GM12878 (cell line): ENCODE measurements around the gene TGDS. TPM values are rescaled to one million over a fixed set of nuclear protein-coding genes. Genes with fewer than 3 reads are reported as not detected.

Source experiments
- ATAC-seq: fragments of 200-7000 bp; cut with Tn5 transposase; 3 replicates; pipeline ENCODE4 v1.9.1; 2020; ENCODE audit warnings: mild to moderate bottlenecking, moderate library complexity
- BruUV-seq: library from RNA; stranded (reverse); fragments of 400-500 nt; replicated peaks from 2 replicates; lab custom pipeline; 2021; lab: Mats Ljungman, UMichigan
- CTCF ChIA-PET: fragments of 300-600 bp; sonication (Branson Sonifier 250); formaldehyde crosslinking; extraction: SDS; loops from one replicate; lab custom pipeline; 2021; ENCODE audit warnings: inconsistent platforms; lab: Yijun Ruan, JAX
- POLR2A ChIA-PET: fragments of 350-600 bp; formaldehyde crosslinking; extraction: SDS; loops from one replicate; lab custom pipeline; 2021; ENCODE audit warnings: inconsistent platforms; lab: Charles Lee
- RAD21 ChIA-PET: fragments of 300-600 bp; sonication (Branson Sonifier 250); formaldehyde crosslinking; loops from one replicate; lab custom pipeline; 2023; ENCODE audit warnings: antibody characterized with exemption; ENCODE audit not compliant: unreplicated experiment; lab: Charles Lee
- SMC1A ChIA-PET: fragments of 300-600 bp; sonication (Branson Sonifier 250); formaldehyde crosslinking; loops from one replicate; lab custom pipeline; 2023; ENCODE audit not compliant: unreplicated experiment, uncharacterized antibody; lab: Charles Lee
- DNase-seq: peaks from one replicate; pipeline ENCODE4 v3.0.0-alpha.2; 2011; ENCODE audit warnings: low read depth, low spot score
- FAIRE-seq: peaks from 3 replicates; lab custom pipeline; 2011; peaks lifted over from hg19 to GRCh38; lab: Jason Lieb, UNC
- H2AFZ ChIP-seq: 2 replicates; pipeline ENCODE4 v1.6.0; 2011; ENCODE audit warnings: low read depth, low read length, control low read depth; ENCODE audit not compliant: control insufficient read depth
- H3K27ac ChIP-seq: 2 replicates; pipeline ENCODE4 v1.5.1; 2011; ENCODE audit warnings: control low read depth; ENCODE audit not compliant: control insufficient read depth, insufficient read depth
- H3K27me3 ChIP-seq, 2 experiments: replicated peaks in 1 of 2; 2 replicates each; pipeline versions ENCODE4 v1.6.0 to v1.6.1; 2011; ENCODE audit warnings: low read length in 1 of 2; ENCODE audit not compliant: control insufficient read depth in 2 of 2, insufficient read depth in 2 of 2
- H3K36me3 ChIP-seq, 2 experiments: 2 replicates each; pipeline ENCODE4 v1.5.1; 2011; ENCODE audit warnings: low read length in 1 of 2; ENCODE audit not compliant: control insufficient read depth in 2 of 2, insufficient read depth in 2 of 2
- H3K4me1 ChIP-seq: 2 replicates; pipeline ENCODE4 v1.6.1; 2011; ENCODE audit warnings: mild to moderate bottlenecking, low read length, moderate library complexity, mixed read lengths; ENCODE audit not compliant: control insufficient read depth, insufficient read depth
- H3K4me2 ChIP-seq: 2 replicates; pipeline ENCODE4 v1.6.0; 2011; ENCODE audit warnings: control low read depth; ENCODE audit not compliant: control insufficient read depth, insufficient read depth
- H3K4me3 ChIP-seq: fragments of 200-600 bp; sonication (generic); 2 replicates; pipeline ENCODE4 v1.5.1; 2016
- H3K79me2 ChIP-seq: 2 replicates; pipeline ENCODE4 v1.6.0; 2011; ENCODE audit warnings: low read length; ENCODE audit not compliant: control insufficient read depth, insufficient read depth
- H3K9ac ChIP-seq: 2 replicates; pipeline ENCODE4 v1.8.0; 2011; ENCODE audit warnings: low read length, control low read depth, mixed read lengths; ENCODE audit not compliant: control insufficient read depth, insufficient read depth
- H3K9me3 ChIP-seq: replicated peaks from 3 replicates; pipeline ENCODE4 v1.5.1; 2011; ENCODE audit warnings: mild to moderate bottlenecking, low read length; ENCODE audit not compliant: control insufficient read depth, insufficient read depth
- H4K20me1 ChIP-seq: 2 replicates; pipeline ENCODE4 v1.6.0; 2011; ENCODE audit not compliant: control insufficient read depth, insufficient read depth
- CHD1 ChIP-seq: IDR thresholded peaks from 2 replicates; pipeline ENCODE4 v1.6.1; 2012; ENCODE audit warnings: low read depth, low read length, improper control_type of control experiment
- CHD2 ChIP-seq: IDR thresholded peaks from 2 replicates; pipeline ENCODE4 v1.6.1; 2011; ENCODE audit warnings: low read depth, low read length, improper control_type of control experiment, borderline replicate concordance
- GATAD2B ChIP-seq: fragments of 450-650 bp; conservative IDR thresholded peaks from 2 replicates; pipeline ENCODE4 v1.6.1; 2017; ENCODE audit warnings: low read depth, mild to moderate bottlenecking, moderate library complexity
- NKRF ChIP-seq: fragments of 450-650 bp; conservative IDR thresholded peaks from 2 replicates; pipeline ENCODE4 v1.6.1; 2017; ENCODE audit warnings: mild to moderate bottlenecking, moderate library complexity
- NR2C2 ChIP-seq: IDR thresholded peaks from 2 replicates; pipeline ENCODE4 v1.6.1; 2011; ENCODE audit warnings: borderline replicate concordance, low read depth; ENCODE audit not compliant: control insufficient read depth, insufficient read length
- RCOR1 ChIP-seq: conservative IDR thresholded peaks from 2 replicates; pipeline ENCODE4 v1.6.1; 2012; ENCODE audit warnings: low read depth, low read length, improper control_type of control experiment
- SPI1 ChIP-seq: IDR thresholded peaks from 2 replicates; pipeline ENCODE4 v1.6.1; 2011; ENCODE audit warnings: low read depth, mild to moderate bottlenecking, low read length, moderate library complexity, borderline replicate concordance; ENCODE audit not compliant: insufficient read depth
- STAT3 ChIP-seq: IDR thresholded peaks from 2 replicates; pipeline ENCODE4 v1.6.1; 2011; ENCODE audit warnings: low read depth, low read length, improper control_type of control experiment
- TCF12 ChIP-seq: IDR thresholded peaks from 2 replicates; pipeline ENCODE4 v1.6.1; 2011; ENCODE audit warnings: low read depth, mild to moderate bottlenecking, low read length
- USF2 ChIP-seq: IDR thresholded peaks from 2 replicates; pipeline ENCODE4 v1.6.1; 2011; ENCODE audit warnings: low read depth, low read length, improper control_type of control experiment, borderline replicate concordance
- ZBED1 ChIP-seq: IDR thresholded peaks from 2 replicates; pipeline ENCODE4 v1.6.1; 2016; ENCODE audit warnings: borderline replicate concordance
- ZNF24 ChIP-seq: fragments of 450-650 bp; IDR thresholded peaks from 2 replicates; pipeline ENCODE4 v1.6.1; 2017; ENCODE audit warnings: antibody characterized with exemption, mild to moderate bottlenecking
- WGBS: methylation state at CpG from one replicate; pipeline ENCODE4 v1.1.6; 2016; ENCODE audit warnings: low lambda C conversion rate; ENCODE audit not compliant: insufficient replicate concordance, insufficient coverage; ENCODE audit errors: missing lambda C conversion rate; 5-methylcytosine and 5-hydroxymethylcytosine counted together
- in situ Hi-C: fragments of 300-500 bp; cut with MboI; formaldehyde crosslinking; loops from 9 replicates; pipeline ENCODE4 v1.14.3; 2018; ENCODE audit warnings: mixed read lengths
- intact Hi-C: fragments of 100-400 bp; cut with micrococcal nuclease; formaldehyde crosslinking; loops from one replicate; pipeline ENCODE4 v1.14.2; 2022; ENCODE audit not compliant: unreplicated experiment
- polyA plus RNA-seq, 11 experiments: library from polyadenylated mRNA; depleted of rRNA in 4 of 11; unstranded in 6 of 11; stranded (reverse) in 5 of 11; fragments of >200 nt; fragmentation: Nextera tagmentation in 4 of 11; fragmentation: Illumina TruSeq in 1 of 11; extraction: Ambion mirVana in 4 of 11; extraction: Trizol in 1 of 11; gene quantifications; 1 replicate in 1 of 11; 2 replicates in 10 of 11; pipeline versions ENCODE4 v1.2.1 to v1.2.3, GENCODE V29; 2011 to 2016; ENCODE audit warnings: inconsistent platforms in 2 of 11, missing spikeins in 2 of 11, low read depth in 1 of 11
- total RNA-seq, 4 experiments: library from RNA; depleted of rRNA in 3 of 4; stranded (reverse); fragments of >200 nt in 3 of 4; fragmentation: Illumina TruSeq in 1 of 4; extraction: Trizol in 1 of 4; gene quantifications; 2 replicates each; pipeline versions ENCODE4 v1.2.1 to v1.2.3, GENCODE V29; 2013 to 2021
- TF ChIP-seq, protein P1 (sequence below): fragments of 450-650 bp; IDR thresholded peaks from 2 replicates; pipeline ENCODE4 v1.6.1; 2017; ENCODE audit warnings: mild to moderate bottlenecking

The TGDS gene
- total and polyA plus RNA-seq, 10 of the 15 experiments (the other 5 are each of a cell fraction or from before 2014, with no cell fraction given), result 13.1 to 44.3 (median 23.8) TPM

DNA sequence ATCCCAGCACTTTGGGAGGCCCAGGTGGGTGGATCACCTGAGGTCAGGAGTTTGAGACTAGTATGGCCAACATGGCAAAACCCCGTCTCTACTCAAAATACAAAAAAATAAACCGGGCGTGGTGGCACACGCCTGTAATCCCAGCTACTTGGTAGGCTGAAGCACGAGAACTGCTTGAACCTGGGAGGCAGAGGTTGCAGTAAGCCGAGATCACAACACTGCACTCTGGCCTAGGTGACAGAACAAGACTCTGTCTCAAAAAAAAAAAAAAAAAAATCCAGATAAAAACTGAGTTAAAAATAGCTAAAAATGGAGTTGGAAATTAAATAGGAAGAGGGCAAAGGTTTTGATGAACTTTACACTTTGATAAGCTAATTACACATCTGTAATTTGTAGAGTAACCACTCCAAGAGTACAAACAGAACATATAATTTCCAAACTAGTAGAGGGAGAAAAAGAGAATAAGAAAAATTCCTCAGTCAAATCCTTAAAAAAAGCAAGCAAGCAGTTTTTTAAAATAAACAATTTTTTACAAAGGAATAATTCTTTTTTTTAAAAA is 10.3 kb downstream of the TGDS start:
- POLR2A ChIA-PET, result interaction anchor here (0.6 to 1.6 kb wide), 2 partner anchors 10 to 1054 kb away, joined by 6 to 10 read pairs; partner anchors contain the start of gene TGDS
- H2AFZ ChIP-seq, result no peak overlapping the region
- WGBS, result 98% methylated on average over 6 of the region's 6 CpGs

More for the DNA sequence above, 10.3 kb downstream of the TGDS start:
- SMC1A ChIA-PET, result interaction anchor here (1.0 kb wide), 1 partner anchor 12 kb away, joined by 3 read pairs; no protein-coding TSS in a partner anchor
- Histone ChIP-seq H3K27me3 (no peaks in the 10 kb centered on the region), H4K20me1 (no peaks in the 10 kb centered on the region), H3K4me1 (no peaks in the 10 kb centered on the region), H3K79me2 (peaks cover 5% of the 10 kb centered on the region), H3K36me3 (peaks cover 0 to 24% of the 10 kb centered on the region in 2 experiments), H3K9ac (no peak overlapping the region), H3K4me3 (no peak overlapping the region), H3K4me2 (no peak overlapping the region), H3K27ac (no peak overlapping the region), H3K9me3 (no peaks in the 10 kb centered on the region)
- CTCF ChIA-PET, result interaction anchor here (1.0 to 1.6 kb wide), 3 partner anchors 8 to 149 kb away, joined by 3 to 7 read pairs (median 5); no protein-coding TSS in a partner anchor
- RAD21 ChIA-PET, result no interaction called here
- TF ChIP-seq ZNF24 (no peak), CHD1 (no peak), TCF12 (no peak), STAT3 (no peak), CHD2 (no peak), NR2C2 (no peak), ZBED1 (no peak), USF2 (no peak), NKRF (no peak), RCOR1 (no peak), GATAD2B (no peak), SPI1 (no peak)
- TF ChIP-seq, protein P1, sequence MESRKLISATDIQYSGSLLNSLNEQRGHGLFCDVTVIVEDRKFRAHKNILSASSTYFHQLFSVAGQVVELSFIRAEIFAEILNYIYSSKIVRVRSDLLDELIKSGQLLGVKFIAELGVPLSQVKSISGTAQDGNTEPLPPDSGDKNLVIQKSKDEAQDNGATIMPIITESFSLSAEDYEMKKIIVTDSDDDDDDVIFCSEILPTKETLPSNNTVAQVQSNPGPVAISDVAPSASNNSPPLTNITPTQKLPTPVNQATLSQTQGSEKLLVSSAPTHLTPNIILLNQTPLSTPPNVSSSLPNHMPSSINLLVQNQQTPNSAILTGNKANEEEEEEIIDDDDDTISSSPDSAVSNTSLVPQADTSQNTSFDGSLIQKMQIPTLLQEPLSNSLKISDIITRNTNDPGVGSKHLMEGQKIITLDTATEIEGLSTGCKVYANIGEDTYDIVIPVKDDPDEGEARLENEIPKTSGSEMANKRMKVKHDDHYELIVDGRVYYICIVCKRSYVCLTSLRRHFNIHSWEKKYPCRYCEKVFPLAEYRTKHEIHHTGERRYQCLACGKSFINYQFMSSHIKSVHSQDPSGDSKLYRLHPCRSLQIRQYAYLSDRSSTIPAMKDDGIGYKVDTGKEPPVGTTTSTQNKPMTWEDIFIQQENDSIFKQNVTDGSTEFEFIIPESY, result no peak
- FAIRE-seq, result no peak
- in situ Hi-C loops (no loop called here), intact Hi-C loops (no loop called here)
- no TSS peak for BruUV-seq
- ATAC-seq, result no peak
- DNase-seq, result no peak
